HG02852 (cell line): ENCODE data around the gene ZMIZ1.

Experiments
- ATAC-seq: cut with Tn5 transposase; IDR thresholded peaks from one replicate; pipeline ENCODE4 v1.9.1; 2021; ENCODE audit warnings: mild to moderate bottlenecking, moderate library complexity; ENCODE audit not compliant: unreplicated experiment

ZMIZ1 gene

DNA sequence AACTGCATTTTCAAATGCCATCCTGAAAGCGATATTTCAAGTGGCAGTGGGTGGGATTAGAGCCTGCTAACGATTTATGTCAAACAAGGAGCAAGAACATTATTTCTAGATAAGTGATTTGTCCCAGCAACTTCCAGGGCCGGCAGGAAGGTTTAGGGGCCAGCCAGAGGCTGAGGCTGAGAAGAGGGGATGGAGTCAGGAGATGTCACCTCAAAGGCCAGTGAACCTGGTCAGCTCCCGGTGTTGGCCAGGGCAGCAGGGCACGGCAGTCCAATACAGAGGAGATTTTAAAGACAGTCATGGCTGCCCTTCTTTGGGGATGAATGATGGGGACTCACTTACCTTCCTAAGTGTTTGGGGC is 172.8 kb downstream of the ZMIZ1 start:
- no peak for ATAC-seq

DNA sequence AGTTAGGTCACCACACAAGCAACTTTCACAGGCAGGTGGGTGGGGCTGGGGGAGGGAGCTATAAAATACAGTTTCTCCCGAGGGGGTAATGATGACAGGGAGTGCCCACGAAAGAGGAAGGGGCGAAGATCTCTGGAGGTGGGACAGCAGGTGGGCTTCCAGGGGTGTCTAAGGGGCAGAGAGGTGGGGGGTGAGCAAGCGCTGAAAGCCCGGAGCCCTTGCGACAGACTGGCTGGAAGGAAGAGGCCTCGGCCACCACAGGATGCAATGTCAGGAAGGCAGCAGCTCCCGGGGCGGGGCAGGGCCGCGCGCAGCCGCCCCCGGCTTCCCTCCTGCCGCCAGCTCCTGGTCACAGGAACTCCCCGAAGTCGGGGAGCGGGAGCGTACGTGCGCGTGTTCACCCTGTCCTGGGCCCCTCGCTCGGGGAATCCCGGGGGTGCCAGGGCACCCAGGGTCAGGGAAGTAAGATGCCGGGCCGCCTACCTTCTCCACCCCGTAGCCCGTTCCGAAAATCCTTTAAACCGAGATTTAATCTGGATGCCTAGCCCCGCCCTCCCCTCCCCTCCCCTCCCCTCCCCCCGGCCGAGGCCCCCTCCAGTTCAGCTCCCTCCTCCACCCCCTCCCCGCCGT is 173.3 kb downstream of the ZMIZ1 start:
- ATAC-seq: peak; percentile 27

DNA sequence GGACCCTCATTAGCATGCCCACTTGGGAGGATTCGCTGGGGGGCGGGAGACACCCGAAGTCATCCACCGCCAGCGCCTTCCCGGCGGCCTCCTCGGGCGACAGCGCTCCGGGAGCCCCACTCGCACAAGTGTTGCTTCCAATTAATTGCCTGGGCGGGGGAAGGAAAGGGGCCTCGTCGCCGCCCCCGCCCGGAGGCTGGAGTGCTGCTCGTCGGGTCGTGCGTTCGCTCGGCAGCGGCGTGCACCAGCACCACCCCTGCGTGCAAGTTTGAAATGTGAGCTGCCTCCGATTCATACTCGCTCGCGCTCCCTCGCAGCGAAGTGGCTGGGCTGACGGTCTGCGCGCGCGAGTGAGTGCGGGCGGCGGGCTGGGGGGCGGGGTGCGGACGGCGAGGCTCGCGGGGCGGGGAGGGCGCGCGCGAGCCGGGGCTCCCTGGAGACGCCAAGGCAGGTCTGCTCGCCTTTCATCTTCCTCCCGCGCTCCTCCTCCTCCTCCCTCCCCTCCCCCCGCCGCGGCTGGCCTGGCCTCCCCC is 173.9 kb downstream of the ZMIZ1 start:
- peak; percentile 35 for ATAC-seq

GRCh38 chr10:79243181-79244067 is 174.7 kb downstream of the ZMIZ1 start:
- ATAC-seq: peak; percentile 44

- ATAC-seq: peak; percentile 2
Measured at GRCh38 chr10:79244068-79244442, 175.3 kb downstream of the ZMIZ1 start.

GRCh38 chr10:79244841-79245504 is 176.2 kb downstream of the ZMIZ1 start:
- peak; percentile 23 for ATAC-seq

GRCh38 chr10:79245539-79246208 is 176.9 kb downstream of the ZMIZ1 start:
- ATAC-seq: no peak

GRCh38 chr10:79246209-79246581 is 177.4 kb downstream of the ZMIZ1 start:
- ATAC-seq: no peak

DNA sequence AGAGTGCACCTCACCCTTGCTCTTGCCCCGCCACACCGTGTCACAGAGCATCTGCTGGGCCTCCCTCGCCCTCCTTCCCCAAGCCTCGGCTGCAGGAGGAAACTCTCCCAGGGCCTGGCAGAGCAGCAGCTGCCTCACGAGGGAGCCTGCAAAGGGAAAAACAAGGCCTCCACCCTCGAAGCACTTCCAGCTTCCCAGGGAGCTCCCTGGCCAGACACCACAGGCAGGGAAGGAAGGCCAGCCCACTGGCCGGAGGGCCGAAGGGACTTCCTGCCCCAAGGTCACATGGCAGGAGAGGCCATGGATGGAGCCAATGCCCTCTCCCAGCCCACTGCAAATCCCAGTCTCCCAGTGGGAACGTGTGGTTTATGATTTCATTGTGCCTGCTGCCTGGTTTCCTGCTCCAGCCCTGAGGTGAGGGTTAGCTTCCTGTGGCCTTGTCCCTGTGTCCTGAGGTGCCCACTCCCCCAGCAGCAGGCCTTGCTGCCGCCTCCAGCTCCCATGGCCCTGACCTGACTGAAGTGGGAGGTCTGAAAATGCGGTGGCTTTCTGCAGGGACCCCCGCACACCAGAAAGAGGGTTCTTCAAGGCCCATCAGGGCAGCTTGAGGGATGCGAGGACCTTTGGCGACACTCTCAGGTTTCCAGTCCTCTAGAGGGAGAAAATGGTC is 178.0 kb downstream of the ZMIZ1 start:
- ATAC-seq: no peak

DNA sequence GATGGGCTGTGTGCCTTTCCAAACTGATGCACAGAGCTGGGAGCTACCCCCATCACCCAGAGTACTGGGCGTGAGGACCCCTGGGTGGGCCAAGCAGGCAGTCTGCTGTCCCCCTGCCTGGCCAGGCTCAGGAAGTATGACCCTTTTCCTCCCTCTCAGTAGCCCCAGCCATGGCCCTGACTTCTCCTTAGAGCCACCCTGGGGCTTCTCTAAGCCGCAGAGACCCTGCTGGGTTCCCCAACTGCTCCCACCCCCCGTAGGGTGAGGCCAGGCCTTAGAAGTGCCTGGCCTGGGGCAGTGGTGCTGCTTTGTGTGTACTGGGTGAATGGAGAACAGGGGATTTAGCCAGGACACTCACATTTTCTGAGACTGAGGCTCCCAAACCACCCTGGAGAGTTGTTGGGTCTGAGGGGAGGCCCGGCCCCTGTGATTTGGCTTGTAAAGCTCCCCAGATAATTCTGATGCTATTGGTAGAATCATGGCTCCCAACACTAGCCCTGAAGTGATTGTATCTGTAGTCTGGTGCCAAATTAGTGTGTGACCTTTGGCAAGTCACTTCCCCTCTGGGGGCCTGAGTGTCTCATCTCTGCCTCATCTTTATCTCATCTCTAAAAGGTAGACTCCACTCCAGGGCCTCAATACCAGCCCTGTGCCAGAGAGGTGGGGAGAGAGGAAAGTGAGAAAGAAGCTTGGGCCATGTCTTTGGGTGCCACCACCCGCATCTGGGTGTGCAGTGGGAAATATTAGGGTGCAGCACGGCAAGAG is 178.8 kb downstream of the ZMIZ1 start:
- ATAC-seq: no peak

DNA sequence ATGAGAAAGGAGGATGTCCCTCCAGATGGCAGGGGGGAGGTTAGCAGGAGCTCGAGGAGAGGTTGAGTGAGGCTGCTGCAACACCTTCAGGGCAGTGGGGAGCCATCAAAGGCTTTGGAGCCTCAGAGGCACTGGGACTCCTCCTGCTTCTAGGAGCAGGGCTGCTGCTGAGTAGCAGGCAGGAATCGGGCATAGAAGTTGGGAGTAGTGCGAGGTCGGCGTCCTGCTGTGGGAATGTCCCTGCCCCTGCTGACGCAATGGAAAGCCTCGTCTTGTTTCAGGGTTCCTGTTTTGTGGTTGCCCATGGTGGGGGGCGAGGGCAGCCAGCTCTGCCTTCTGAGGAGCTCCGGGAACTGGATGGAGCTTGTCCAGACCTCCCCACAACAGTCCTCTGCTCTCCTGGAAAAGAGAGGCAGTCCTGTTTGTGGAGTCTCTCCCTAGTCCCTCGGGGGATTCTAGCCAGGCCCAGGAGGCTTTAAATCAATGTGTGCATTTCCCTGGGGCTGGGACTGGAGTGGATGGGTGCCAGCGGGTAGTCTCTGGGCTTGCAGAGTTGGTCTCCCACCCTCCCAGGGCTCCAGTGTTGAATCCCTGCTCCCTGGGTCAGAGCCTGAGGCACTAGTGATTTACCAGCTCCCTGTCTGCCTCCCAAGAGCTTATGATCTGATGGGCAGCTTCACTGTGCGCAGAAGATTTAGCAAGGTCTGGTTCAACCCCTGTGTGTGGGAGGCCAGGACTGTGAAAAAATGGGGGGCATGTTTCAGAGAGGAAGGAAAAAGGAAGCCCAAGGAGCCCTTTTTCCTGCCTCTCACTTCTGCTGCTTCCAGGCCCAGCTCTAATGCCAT is 179.8 kb downstream of the ZMIZ1 start:
- no peak for ATAC-seq

DNA sequence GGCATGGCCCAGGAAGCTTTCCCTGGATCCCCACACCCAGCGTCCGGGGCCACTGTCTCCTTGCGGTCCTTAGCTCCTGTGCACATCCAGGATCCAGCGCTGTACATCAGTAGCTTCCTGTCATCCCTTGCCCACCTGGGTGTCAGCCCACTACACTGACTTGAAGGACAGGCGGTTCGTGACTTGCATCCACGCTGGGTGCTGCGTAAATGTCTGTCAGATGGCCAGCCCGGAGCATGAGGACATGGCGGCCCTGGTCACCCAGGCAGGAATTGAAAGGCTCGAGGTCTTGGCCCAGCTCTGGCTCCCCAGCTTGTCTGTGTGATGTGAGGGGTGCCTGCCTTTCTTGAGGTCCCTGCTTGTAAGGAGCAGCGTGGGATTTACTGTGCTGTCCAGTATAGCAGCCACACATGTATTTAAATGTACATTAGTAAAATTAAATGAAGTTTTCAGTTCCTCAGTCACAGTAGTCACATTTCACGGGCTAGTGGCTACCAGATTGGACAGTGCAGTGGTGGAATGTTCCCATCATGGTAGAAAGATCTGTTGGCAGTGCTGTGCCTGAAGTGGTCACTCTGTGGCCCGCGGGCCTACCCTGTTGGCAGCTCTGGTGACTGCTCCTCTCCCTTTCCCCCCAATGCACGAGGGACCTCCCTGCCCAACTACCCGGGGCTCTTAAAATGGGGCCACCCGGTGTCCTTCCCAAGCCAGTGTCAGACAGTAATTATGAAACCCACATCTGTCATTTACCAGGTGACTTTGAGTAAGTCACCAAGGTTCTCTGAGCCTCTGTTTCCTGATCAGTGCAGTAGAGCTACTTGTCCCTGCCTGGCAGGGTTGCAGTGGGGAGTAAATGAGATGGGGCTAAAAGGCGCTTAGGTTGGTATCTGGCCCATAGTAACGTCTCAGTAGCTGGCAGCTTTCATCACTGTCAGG is 180.7 kb downstream of the ZMIZ1 start:
- ATAC-seq: peak; percentile 66

DNA sequence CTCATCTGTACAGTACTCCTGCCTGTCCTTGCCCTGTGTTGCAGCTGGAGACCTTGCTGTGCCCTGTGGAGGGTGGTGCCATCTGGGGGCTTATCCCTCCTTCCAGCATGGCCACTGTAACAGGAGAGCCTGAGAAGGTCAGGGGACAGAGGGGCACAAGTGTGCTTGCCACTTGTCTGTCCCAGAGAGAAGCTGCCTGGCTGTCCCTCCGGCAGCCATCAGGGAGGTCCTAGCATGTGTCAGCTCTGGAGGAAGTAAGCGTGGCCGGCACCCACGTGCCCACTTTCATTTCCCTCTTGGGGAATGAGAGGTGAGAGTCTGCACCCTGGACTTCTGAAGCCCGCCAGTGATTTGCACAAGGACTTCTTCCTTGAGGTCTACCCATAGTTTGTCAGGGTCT is 181.5 kb downstream of the ZMIZ1 start:
- peak; percentile 29 for ATAC-seq

GRCh38 chr10:79252450-79252849 is 183.7 kb downstream of the ZMIZ1 start:
- ATAC-seq: no peak

GRCh38 chr10:79252971-79253370 is 184.2 kb downstream of the ZMIZ1 start:
- no peak for ATAC-seq

GRCh38 chr10:79253704-79254103 is 184.9 kb downstream of the ZMIZ1 start:
- ATAC-seq: no peak

DNA sequence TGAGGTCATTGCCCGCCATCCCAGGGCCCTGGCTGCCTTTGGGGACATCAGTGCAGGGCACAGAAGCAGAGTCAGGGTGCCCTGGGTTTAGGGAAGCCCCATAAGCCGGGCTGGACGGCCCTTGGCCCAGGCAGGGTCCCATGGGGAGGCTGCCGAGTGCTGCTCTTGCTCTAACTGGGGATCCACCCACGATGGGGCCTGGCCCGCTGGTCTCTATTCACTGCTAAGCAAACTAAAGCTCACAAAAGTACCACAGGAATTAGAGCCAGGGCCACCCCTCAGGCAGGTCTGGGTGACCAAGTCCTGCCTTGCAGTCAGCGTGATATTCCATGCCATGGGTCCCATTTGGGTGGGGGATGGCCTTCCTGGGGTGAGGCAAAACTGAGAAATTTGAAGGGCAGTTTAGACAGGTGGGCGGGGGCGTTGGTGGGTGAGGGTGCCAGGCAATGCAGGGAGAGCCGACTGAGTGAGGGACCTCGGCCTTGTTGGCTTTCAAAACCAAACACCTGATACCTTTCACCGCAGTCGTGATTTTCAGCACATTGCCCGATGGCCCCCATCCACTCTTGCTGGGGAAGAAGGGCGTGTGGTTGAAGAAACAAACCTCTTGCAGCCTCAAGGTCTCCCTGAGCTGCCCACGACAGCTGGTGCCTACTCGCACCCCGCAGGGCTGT is 185.7 kb downstream of the ZMIZ1 start:
- ATAC-seq: no peak
